ENCODE results near the gene MTMR3.

DNA sequence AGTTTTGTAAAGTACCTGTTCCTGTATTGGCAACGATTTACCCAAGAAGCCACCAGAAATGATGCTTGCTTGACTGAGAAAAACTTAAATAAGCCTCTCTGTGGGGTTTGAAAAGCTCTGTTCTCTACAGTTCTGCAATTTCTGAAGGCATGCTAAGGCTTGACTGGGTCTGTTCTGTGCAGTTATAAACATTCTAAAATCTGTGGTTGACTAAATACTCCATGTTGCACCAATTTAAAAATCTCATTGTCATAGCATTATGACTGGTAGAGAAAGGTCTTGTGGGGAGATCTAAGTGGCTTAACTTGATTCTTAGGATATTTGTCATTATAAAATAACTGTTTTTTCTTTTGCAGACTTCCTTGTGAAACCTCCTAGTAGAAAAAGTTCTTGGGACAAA lies 73.7 kb downstream of the MTMR3 start:
- TF ChIP-seq, protein P1, sequence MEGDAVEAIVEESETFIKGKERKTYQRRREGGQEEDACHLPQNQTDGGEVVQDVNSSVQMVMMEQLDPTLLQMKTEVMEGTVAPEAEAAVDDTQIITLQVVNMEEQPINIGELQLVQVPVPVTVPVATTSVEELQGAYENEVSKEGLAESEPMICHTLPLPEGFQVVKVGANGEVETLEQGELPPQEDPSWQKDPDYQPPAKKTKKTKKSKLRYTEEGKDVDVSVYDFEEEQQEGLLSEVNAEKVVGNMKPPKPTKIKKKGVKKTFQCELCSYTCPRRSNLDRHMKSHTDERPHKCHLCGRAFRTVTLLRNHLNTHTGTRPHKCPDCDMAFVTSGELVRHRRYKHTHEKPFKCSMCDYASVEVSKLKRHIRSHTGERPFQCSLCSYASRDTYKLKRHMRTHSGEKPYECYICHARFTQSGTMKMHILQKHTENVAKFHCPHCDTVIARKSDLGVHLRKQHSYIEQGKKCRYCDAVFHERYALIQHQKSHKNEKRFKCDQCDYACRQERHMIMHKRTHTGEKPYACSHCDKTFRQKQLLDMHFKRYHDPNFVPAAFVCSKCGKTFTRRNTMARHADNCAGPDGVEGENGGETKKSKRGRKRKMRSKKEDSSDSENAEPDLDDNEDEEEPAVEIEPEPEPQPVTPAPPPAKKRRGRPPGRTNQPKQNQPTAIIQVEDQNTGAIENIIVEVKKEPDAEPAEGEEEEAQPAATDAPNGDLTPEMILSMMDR (IDR thresholded peaks at IDR 0.05): no peak
- TF ChIP-seq EZH2phosphoT487 (IDR thresholded peaks at IDR 0.05): no peak

Measured in neural progenitor cell (in vitro differentiated cells).